BE2C (cell line): ENCODE results near the gene AHNAK.
"Not testable (repeated sequence)": the region's sequence is repeated elsewhere in the genome, so short reads cannot be mapped to it uniquely, and the experiment has no call there.

Experiments
- DNase-seq: peaks from one replicate; pipeline ENCODE4 v3.0.0-alpha.2; 2020
- H3K27me3 ChIP-seq: fragments of 250-450 bp; sonication (Bioruptor Pico); 2 replicates; pipeline ENCODE4 v1.5.1; 2020; ENCODE audit warnings: mild to moderate bottlenecking
- H3K36me3 ChIP-seq: fragments of 250-450 bp; sonication (Bioruptor Pico); 2 replicates; pipeline ENCODE4 v1.5.1; 2020; ENCODE audit warnings: mild to moderate bottlenecking
- H3K4me1 ChIP-seq: fragments of 250-450 bp; sonication (Bioruptor Pico); 2 replicates; pipeline ENCODE4 v1.5.1; 2020
- H3K4me3 ChIP-seq: 2 replicates; pipeline ENCODE4 v1.5.1; 2011; ENCODE audit warnings: low read depth, low read length
- H3K9me3 ChIP-seq: fragments of 250-450 bp; sonication (Bioruptor Pico); 2 replicates; pipeline ENCODE4 v1.5.1; 2020
- TF ChIP-seq, protein P1 (sequence below): IDR thresholded peaks from 2 replicates; pipeline ENCODE4 v1.5.1; 2012; ENCODE audit warnings: mild to moderate bottlenecking, low read depth, low read length

Gene AHNAK

DNA sequence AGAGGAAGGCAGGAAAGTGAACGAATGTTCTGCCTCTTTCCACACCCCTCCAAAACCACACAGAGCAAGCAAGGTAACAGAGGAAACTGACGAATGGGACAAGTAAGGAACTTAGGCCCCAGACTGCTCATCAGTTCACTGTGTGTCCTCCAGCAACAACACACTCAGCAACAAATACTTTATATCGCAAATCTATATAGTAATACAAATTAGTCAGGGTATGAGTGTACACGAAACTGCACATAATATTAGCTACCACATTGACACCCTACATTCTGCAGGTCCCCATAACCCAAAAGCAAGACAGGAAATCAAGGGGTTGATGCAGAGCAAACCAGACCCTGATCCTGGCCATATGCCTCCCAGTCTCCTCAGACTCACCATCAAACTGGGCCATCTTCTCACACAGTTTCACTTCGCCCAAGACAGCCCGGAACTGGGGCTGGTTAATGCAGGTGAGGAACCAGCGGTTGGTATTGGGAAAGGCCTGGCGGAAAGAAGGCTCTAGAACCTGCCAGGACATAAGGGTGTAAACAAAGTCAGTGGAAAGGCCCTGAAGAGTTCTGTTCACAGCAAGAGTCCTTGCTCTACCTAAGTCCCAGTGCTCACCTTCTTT lies 20.5 kb upstream of the AHNAK start:
- Histone ChIP-seq H3K27me3 (no peaks in the 10 kb centered on the region), H3K9me3 (no peaks in the 10 kb centered on the region), H3K4me3 (no peak overlapping the region), H3K36me3 (peaks cover 71% of the 10 kb centered on the region), H3K4me1 (no peaks in the 10 kb centered on the region)
- TF ChIP-seq, protein P1, sequence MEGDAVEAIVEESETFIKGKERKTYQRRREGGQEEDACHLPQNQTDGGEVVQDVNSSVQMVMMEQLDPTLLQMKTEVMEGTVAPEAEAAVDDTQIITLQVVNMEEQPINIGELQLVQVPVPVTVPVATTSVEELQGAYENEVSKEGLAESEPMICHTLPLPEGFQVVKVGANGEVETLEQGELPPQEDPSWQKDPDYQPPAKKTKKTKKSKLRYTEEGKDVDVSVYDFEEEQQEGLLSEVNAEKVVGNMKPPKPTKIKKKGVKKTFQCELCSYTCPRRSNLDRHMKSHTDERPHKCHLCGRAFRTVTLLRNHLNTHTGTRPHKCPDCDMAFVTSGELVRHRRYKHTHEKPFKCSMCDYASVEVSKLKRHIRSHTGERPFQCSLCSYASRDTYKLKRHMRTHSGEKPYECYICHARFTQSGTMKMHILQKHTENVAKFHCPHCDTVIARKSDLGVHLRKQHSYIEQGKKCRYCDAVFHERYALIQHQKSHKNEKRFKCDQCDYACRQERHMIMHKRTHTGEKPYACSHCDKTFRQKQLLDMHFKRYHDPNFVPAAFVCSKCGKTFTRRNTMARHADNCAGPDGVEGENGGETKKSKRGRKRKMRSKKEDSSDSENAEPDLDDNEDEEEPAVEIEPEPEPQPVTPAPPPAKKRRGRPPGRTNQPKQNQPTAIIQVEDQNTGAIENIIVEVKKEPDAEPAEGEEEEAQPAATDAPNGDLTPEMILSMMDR: no peak
- DNase-seq: no peak

DNA sequence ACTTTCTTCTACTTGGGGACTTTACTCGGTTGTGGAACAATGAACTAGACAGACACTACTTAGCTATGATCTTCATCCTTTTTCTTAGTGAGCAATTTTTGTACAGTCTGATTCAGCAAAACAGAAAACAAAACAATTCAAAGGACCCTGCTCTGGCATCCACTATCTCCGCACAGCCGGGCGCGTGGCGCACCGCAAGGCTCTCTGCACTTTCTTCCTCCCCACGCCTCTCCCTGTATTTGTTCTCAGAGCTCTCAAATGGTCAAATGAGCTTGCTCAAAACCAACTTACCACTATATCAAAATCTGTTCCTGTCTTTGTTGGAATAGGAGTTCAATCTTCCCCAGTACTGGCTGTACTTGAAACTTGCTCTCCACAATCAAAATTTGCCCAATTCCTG lies 19.6 kb upstream of the AHNAK start:
- Histone ChIP-seq H3K4me1 (no peaks in the 10 kb centered on the region), H3K27me3 (no peaks in the 10 kb centered on the region), H3K9me3 (no peaks in the 10 kb centered on the region), H3K4me3 (no peak overlapping the region), H3K36me3 (peaks cover 63% of the 10 kb centered on the region)
- no peak for DNase-seq
- TF ChIP-seq, protein P1: no peak

DNA sequence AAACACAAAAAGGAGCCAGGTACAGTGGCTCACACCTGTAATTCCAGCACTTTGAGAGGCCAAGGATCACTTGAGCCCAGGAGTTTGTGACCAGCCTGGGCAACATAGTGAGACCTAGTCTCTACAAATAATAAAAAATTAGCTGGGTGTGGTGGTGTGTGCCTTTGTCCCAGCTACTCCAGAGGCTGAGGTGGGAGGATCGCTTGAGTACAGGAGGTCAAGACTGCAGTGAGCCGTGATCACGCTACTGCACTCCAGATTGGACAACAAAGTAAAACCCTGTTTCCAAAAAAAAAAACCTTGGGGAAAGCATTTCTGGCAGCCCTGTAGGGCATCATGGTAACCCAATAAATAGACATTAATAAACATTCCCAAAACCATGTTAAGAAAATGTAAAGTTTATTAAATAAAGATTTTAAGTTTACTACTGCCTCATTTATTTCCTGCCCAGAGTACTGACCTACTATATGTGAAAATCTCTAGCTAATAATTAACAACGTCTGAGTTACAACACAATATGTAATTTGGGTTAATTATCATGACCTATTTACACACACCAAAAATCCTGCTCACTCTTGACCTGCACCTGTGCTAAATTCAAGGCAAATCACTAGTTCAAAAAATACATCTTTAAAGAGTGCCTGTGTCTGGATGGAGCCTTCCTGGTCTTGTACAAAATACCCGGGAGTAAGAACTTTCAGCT lies 18.6 kb upstream of the AHNAK start:
- Histone ChIP-seq H3K9me3 (no peaks in the 10 kb centered on the region), H3K36me3 (peaks cover 61% of the 10 kb centered on the region), H3K27me3 (no peaks in the 10 kb centered on the region), H3K4me3 (no peak overlapping the region), H3K4me1 (peaks cover 4% of the 10 kb centered on the region)
- DNase-seq: no peak
- TF ChIP-seq, protein P1: no peak

DNA sequence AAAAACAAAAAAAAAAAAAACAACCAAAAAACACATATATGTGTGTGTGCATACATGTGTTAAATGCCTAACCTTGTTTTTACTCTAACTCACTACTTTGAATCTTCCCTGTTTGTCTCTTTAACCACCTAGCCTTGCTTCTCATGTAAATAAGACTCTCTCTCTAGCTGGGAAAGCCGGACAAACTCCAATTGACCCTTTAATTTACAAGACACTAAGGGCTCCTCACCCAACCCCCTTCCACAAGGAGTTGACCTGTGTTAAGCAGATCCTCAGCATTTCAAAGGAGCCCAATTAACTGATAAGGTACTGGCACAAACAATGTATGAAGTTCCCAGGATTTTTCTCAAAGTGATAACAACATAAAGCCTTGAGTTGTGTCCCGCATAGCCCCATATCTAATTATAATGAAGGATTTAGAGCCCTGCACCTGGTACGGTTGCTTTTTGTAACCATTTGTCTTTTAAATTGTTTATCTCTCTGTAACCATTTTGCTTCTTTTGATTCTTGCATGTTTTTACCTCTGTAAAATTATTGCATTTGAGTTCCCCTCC lies 15.1 kb upstream of the AHNAK start:
- H3K36me3 ChIP-seq: peaks cover 61% of the 10 kb centered on the region
- not testable (repeated sequence) for H3K4me3 ChIP-seq, H3K4me1 ChIP-seq, H3K27me3 ChIP-seq, DNase-seq, H3K9me3 ChIP-seq

DNA sequence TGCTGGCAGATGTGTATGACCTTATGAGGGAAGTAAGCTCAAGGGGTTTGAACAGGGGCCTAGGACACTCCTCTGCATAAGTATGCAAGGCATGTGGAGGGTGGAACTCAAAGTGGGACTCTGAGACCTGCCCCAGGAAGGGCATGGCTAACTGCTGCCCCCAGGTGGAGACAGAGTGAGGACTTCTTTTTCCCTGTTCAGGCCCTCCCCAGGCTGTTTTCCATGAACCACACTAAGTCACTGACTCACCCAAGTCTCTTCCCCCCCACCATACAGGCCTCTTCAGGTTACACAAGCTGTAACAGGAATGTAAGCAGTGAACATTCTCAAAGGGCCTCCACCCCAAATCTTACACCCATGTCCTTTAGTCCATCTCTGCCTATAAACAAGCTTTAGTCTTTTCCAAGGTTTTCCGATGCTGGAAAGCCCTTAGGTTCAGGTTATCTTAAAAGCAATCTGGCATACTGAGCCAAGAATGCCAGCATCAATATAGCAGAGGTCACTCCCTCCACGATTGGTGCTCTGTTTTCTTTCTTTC lies 14.0 kb upstream of the AHNAK start:
- TF ChIP-seq, protein P1: peak; percentile 71
- no peak overlapping the region for H3K4me3 ChIP-seq

DNA sequence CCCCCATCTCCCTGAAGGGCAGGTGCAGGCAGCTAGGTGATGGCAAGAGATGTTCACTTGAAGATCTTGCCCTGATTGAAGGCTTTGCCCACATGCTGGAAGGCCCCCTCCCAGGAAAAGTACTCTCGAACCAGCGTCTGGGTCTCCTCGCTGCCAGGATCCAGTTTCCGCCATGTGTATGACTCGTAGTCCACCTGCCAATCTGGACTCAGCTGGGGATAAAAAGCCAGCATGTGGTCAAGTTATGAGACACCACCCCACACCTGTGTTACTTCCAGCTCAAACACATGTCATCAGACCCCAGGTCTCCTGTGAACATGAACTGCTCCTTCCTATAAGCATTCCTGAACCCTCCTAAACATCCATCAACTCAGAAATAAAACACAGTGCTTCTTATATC lies 13.0 kb upstream of the AHNAK start:
- not testable (repeated sequence) for H3K4me3 ChIP-seq, H3K9me3 ChIP-seq, DNase-seq, H3K27me3 ChIP-seq
- Histone ChIP-seq H3K4me1 (peaks cover 18% of the 10 kb centered on the region), H3K36me3 (peaks cover 53% of the 10 kb centered on the region)

More for the DNA sequence above, 14.0 kb upstream of the AHNAK start:
- H3K4me1 ChIP-seq: peaks cover 18% of the 10 kb centered on the region
- no peaks in the 10 kb centered on the region for H3K27me3 ChIP-seq
- H3K36me3 ChIP-seq: peaks cover 55% of the 10 kb centered on the region
- no peaks in the 10 kb centered on the region for H3K9me3 ChIP-seq
- DNase-seq: peak; percentile 75

DNA sequence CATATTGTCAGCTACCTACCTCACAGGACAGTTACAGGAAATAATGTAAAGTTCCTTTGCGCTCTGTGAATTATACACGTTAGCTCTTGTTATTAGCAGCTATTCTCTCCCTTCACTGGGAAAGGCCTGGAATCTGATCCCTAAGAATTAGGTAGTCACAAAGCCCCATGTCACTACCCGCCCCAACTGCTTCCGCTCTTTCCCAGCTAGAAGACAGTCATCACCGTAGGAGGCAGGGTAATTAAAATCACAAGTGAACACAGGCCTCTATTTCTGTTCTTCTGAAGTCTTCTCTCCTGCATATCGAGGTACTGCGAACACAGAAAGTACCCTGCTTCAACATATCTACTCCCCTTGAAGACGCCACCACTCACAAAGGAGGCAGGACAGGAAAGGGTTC lies 12.6 kb upstream of the AHNAK start:
- TF ChIP-seq, protein P1: no peak
- Histone ChIP-seq H3K9me3 (no peaks in the 10 kb centered on the region), H3K36me3 (peaks cover 53% of the 10 kb centered on the region), H3K4me1 (peaks cover 18% of the 10 kb centered on the region), H3K27me3 (no peaks in the 10 kb centered on the region), H3K4me3 (no peak overlapping the region)
- DNase-seq: no peak
